HG03439 (cell line): ENCODE data around the gene ZNF423.
"Not testable (repeated sequence)": the region's sequence is repeated elsewhere in the genome, so short reads cannot be mapped to it uniquely, and the experiment has no call there.

Experiments
- ATAC-seq: cut with Tn5 transposase; IDR thresholded peaks from one replicate; pipeline ENCODE4 v1.9.1; 2021; ENCODE audit warnings: mild to moderate bottlenecking, moderate library complexity; ENCODE audit not compliant: unreplicated experiment

The ZNF423 gene

DNA sequence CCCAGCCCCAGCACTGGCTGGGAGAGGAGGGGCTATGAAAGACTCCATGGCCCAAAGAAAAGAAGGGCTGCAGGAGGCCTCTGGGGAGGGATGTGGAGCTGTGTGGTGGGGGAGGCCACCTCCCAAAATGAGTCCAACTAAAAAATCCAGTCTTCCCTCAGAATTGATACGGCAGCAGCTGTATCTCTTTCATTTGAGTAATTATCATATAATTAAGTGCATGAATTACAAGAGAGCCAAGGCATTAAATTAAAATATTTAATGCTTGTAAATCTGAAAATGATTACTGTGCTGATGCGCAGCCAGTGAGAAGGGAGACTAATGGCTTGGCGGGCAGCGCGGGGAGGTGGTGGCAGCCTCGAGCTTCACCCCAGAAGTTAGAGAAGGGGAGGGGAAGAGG, 289.5 kb downstream of the ZNF423 start:
- no peak for ATAC-seq

- no peak for ATAC-seq
Observed at GRCh38 chr16:49564496-49565229, 291.2 kb downstream of the ZNF423 start.

- no peak for ATAC-seq
Observed at GRCh38 chr16:49563666-49564065, 292.2 kb downstream of the ZNF423 start.

- not testable (repeated sequence) for ATAC-seq
Observed at GRCh38 chr16:49562894-49563293, 293.0 kb downstream of the ZNF423 start.

GRCh38 chr16:49562228-49562627, 293.7 kb downstream of the ZNF423 start:
- ATAC-seq, result no peak

GRCh38 chr16:49560004-49560830, 295.7 kb downstream of the ZNF423 start:
- no peak for ATAC-seq

GRCh38 chr16:49559242-49559641, 296.7 kb downstream of the ZNF423 start:
- ATAC-seq, result no peak

- no peak for ATAC-seq
Observed at GRCh38 chr16:49558451-49558850, 297.5 kb downstream of the ZNF423 start.

- no peak for ATAC-seq
Observed at GRCh38 chr16:49556606-49557446, 299.1 kb downstream of the ZNF423 start.

DNA sequence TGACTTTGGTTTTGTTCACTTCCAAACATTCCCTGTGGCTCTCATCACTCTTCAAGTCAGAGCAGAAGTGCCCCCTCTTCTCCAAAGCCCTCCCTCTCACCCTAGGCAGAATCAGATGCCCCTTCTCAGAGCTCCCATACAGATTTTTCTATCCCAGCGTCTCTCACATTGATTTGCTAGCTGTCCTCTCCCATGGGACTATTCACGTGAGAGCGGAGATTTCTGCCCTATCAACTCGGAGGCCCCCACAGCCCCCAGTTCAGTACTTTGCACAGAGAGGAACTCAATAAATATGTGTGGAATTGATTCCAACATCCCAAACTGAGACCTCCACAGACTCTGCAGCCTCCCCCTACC, 299.7 kb downstream of the ZNF423 start:
- no peak for ATAC-seq

DNA sequence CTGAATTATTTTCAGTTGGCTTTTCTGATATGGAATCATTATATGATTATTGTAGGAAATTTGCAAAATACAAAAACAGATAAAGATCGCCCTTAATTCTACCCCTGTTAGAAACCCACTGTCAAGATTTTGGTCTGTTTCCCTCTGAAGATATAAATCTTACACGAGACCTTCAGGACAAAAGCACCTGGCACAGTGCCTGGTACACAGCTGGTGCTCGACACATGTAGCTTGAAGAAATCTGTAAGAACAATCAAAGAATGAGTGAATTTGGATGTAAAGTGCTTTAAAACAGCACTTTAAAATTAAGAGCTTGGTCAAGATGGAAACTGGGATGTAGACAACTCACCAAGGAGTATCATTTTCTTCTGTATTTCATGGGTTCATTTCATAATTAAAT, 301.2 kb downstream of the ZNF423 start:
- no peak for ATAC-seq

- ATAC-seq, result no peak
Observed at GRCh38 chr16:49552313-49552928, 303.5 kb downstream of the ZNF423 start.

GRCh38 chr16:49550666-49551065, 305.2 kb downstream of the ZNF423 start:
- no peak for ATAC-seq

- ATAC-seq, result no peak
Observed at GRCh38 chr16:49550140-49550539, 305.8 kb downstream of the ZNF423 start.

DNA sequence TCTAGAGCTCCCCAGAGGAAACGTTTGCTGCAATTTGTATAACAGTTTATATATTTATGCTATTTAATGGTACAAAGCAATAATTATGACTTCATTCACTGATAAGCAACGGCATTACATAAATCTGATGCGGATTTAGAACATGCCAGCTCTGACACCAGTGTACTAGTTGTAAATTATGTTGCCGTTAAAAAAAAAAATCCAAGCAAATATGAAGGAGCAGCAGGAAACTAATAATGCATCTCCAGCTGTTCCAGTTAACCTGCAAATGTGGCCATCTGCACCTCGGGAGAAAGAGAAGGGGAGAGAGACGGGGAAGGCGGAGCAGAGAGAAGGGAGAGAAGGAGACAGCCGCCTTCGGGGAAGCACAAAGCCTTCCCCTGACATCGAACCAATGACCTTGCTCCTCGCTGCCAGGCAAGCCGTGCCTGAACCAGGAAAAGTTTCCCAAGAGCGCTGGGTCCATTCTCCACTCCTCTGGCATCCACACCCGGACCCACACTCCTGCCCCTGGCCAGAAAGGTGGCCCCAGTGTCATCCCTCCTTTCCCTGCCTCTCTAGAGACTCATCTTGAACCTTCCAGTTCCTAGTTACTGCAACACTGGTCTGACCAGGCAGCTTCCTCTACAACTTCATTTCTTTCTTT, 307.5 kb downstream of the ZNF423 start:
- no peak for ATAC-seq

- ATAC-seq, result no peak
Observed at GRCh38 chr16:49547448-49547847, 308.5 kb downstream of the ZNF423 start.

- no peak for ATAC-seq
Observed at GRCh38 chr16:49546735-49547134, 309.2 kb downstream of the ZNF423 start.

DNA sequence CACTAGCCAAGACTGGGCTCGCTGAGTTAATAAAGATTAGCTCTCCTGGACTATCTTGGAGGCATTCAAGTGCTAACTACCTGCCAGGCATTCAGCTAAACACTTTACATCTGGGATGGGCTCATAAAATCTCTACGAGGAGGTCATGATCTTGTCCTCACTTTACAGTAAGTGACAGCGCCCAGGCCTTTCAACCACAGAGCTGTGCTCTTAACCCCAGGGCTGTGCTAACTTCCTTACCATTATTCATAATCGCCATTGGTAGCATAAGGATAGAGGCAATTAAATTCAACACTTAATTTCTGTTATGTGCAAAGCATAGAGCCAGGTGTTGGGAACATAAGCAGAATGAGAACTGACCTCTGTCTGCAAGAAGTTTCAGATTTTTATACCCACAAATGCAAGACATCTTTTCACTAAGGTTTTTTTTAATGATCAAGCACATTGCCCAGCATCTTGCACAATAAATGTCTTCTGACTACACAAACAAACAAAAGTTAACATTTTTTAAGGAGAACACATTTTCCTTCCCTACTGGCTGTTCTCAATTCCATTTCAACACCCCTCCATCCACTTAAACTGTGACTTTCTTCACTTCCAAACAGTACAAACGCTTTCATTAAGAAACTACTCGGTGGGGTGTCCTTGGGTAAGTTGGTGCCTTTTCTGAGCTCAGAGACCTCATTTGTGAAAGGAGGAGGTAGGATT, 310.0 kb downstream of the ZNF423 start:
- no peak for ATAC-seq

- ATAC-seq, result no peak
Observed at GRCh38 chr16:49545243-49545642, 310.7 kb downstream of the ZNF423 start.

DNA sequence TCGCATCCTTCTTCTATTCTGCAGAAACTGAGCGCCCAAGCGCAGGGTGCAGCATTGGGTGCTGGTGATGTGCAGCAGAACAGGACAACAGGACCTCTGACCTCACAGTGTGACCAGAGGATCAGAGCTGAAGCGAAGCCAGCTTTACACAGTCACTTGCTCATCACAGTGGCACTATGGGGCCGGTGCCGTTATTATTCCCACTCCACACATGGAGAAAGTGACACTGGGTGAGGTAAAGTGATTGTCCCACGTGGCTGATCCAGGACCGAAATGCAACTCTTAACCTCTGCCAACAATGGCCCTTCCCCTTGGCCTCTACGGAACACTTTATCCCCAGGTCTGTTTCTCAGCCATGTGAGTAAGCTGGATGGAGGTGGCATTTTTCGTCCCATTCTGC, 311.1 kb downstream of the ZNF423 start:
- ATAC-seq, result no peak
